CD4-positive, CD25-positive, alpha-beta regulatory T cell (primary cell): ENCODE results near the gene KLK7. TPM values are rescaled to one million over a fixed set of nuclear protein-coding genes. Genes with fewer than 3 reads are reported as not detected.

Source experiments
- ATAC-seq, 2 donors: fragments of 150-1000 bp; cut with Tn5 transposase; one replicate each; pipeline ENCODE4 v1.10.0; 2021; ENCODE audit warnings: low read depth in 2 of 2, moderate number of reproducible peaks in 2 of 2, moderate library complexity in 1 of 2
- DNase-seq, 3 donors: peaks; one replicate each; pipeline versions ENCODE4 v3.0.0 to v3.0.0-alpha.2; 2012 to 2022; ENCODE audit warnings: mixed read lengths in 1 of 3
- H3K27ac ChIP-seq: one replicate; pipeline ENCODE4 v1.7.0; 2013; ENCODE audit warnings: mild to moderate bottlenecking, low read length; ENCODE audit not compliant: insufficient read depth, poor library complexity, severe bottlenecking
- H3K27me3 ChIP-seq: one replicate; pipeline ENCODE4 v1.7.0; 2013; ENCODE audit warnings: low read length; ENCODE audit not compliant: control insufficient read depth, insufficient read depth
- H3K36me3 ChIP-seq: one replicate; pipeline ENCODE4 v1.7.0; 2013; ENCODE audit warnings: mild to moderate bottlenecking, low read length, moderate library complexity; ENCODE audit not compliant: control insufficient read depth, insufficient read depth
- H3K4me1 ChIP-seq: 2 replicates; pipeline ENCODE4 v1.7.0; 2013; ENCODE audit warnings: mild to moderate bottlenecking, low read length; ENCODE audit not compliant: insufficient read depth, control insufficient read depth, poor library complexity, severe bottlenecking
- H3K4me3 ChIP-seq: one replicate; pipeline ENCODE4 v1.7.0; 2013; ENCODE audit warnings: low read depth, mild to moderate bottlenecking, low read length, moderate library complexity
- H3K9me3 ChIP-seq, 2 experiments: 1 replicate in 1 of 2; 2 replicates in 1 of 2; pipeline ENCODE4 v1.7.0; 2013; ENCODE audit warnings: low read length in 2 of 2, mild to moderate bottlenecking in 1 of 2, moderate library complexity in 1 of 2; ENCODE audit not compliant: control insufficient read depth in 2 of 2
- H3K27ac Mint-ChIP-seq, 3 donors: one replicate each; pipeline ENCODE4 v1.8.0; 2020 to 2022; ENCODE audit warnings: mild to moderate bottlenecking in 3 of 3, mixed read lengths in 3 of 3, moderate library complexity in 2 of 3
- H3K27me3 Mint-ChIP-seq: one replicate; pipeline ENCODE4 v1.8.0; 2022; ENCODE audit warnings: mild to moderate bottlenecking, mixed read lengths
- H3K36me3 Mint-ChIP-seq: one replicate; pipeline ENCODE4 v1.8.0; 2020; ENCODE audit warnings: mixed read lengths
- H3K4me1 Mint-ChIP-seq, 4 donors: one replicate each; pipeline ENCODE4 v1.8.0; 2020 to 2022; ENCODE audit warnings: mixed read lengths in 4 of 4, mild to moderate bottlenecking in 1 of 4
- H3K4me3 Mint-ChIP-seq, 4 donors: one replicate each; pipeline ENCODE4 v1.8.0; 2020 to 2022; ENCODE audit warnings: mild to moderate bottlenecking in 4 of 4, mixed read lengths in 4 of 4, moderate library complexity in 3 of 4
- H3K9me3 Mint-ChIP-seq, 7 donors: one replicate each; pipeline ENCODE4 v1.8.0; 2020 to 2022; ENCODE audit warnings: mixed read lengths in 7 of 7, mild to moderate bottlenecking in 3 of 7, moderate library complexity in 2 of 7
- polyA plus RNA-seq, 4 donors: library from polyadenylated mRNA; unstranded; fragments of 300-500 nt; fragmentation: Illumina TruSeq; gene quantifications; one replicate each; pipeline ENCODE4 v1.2.3, GENCODE V29; 2021
- total RNA-seq: library from RNA; stranded (reverse); gene quantifications from one replicate; pipeline ENCODE4 v1.2.3, GENCODE V29; 2022

The KLK7 gene
- total and polyA plus RNA-seq, 5 donors from 2014 or later: not detected

- Mint-ChIP-seq H3K27ac (no peak overlapping the region), H3K4me1 (no peaks in the 10 kb centered on the region), H3K4me3 (no peak overlapping the region), H3K36me3 (peaks cover 3% of the 10 kb centered on the region), H3K27me3 (peaks cover 11% of the 10 kb centered on the region), H3K9me3 (peaks cover 0 to 8% (median 2%) of the 10 kb centered on the region in 7 donors)
- Histone ChIP-seq H3K27me3 (peaks cover 2% of the 10 kb centered on the region), H3K9me3 (peaks cover 2 to 6% of the 10 kb centered on the region in 2 experiments), H3K36me3 (no peaks in the 10 kb centered on the region), H3K4me1 (no peaks in the 10 kb centered on the region), H3K27ac (no peak overlapping the region), H3K4me3 (no peak overlapping the region)
- DNase-seq (no peak), ATAC-seq (no peak)
Measured at GRCh38 chr19:50943074-50943828, 40.5 kb downstream of the KLK7 start.

- Histone ChIP-seq H3K4me3 (no peak overlapping the region), H3K9me3 (peaks cover 2 to 6% of the 10 kb centered on the region in 2 experiments), H3K27me3 (peaks cover 2% of the 10 kb centered on the region), H3K27ac (no peak overlapping the region), H3K36me3 (no peaks in the 10 kb centered on the region), H3K4me1 (no peaks in the 10 kb centered on the region)
- Mint-ChIP-seq H3K4me1 (no peaks in the 10 kb centered on the region), H3K9me3 (peaks cover 0 to 8% (median 2%) of the 10 kb centered on the region in 7 donors), H3K27me3 (peaks cover 13% of the 10 kb centered on the region), H3K4me3 (no peak overlapping the region), H3K36me3 (peaks cover 3% of the 10 kb centered on the region), H3K27ac (no peak overlapping the region)
- ATAC-seq: no peak
- DNase-seq: no peak
Measured at GRCh38 chr19:50939596-50939995, 44.1 kb downstream of the KLK7 start.

GRCh38 chr19:50933640-50934039, 50.1 kb downstream of the KLK7 start:
- H3K27me3 Mint-ChIP-seq: peaks cover 16% of the 10 kb centered on the region

GRCh38 chr19:50932690-50933083, 51.0 kb downstream of the KLK7 start:
- no peaks in the 10 kb centered on the region for H3K4me1 ChIP-seq
- no peak for ATAC-seq
- Mint-ChIP-seq H3K27ac (no peak overlapping the region), H3K27me3 (peaks cover 14% of the 10 kb centered on the region), H3K36me3 (no peaks in the 10 kb centered on the region), H3K9me3 (peaks cover 0 to 2% (median 0%) of the 10 kb centered on the region in 7 donors), H3K4me1 (peaks cover 0 to 3% (median 0%) of the 10 kb centered on the region in 4 donors), H3K4me3 (no peak overlapping the region)
- no peaks in the 10 kb centered on the region for H3K27me3 ChIP-seq
- H3K9me3 ChIP-seq: no peaks in the 10 kb centered on the region
- no peak overlapping the region for H3K4me3 ChIP-seq
- no peak overlapping the region for H3K27ac ChIP-seq
- DNase-seq: no peak
- H3K36me3 ChIP-seq: no peaks in the 10 kb centered on the region

More at GRCh38 chr19:50933640-50934039, 50.1 kb downstream of the KLK7 start:
- H3K36me3 ChIP-seq: no peaks in the 10 kb centered on the region
- H3K27ac ChIP-seq: no peak overlapping the region
- no peaks in the 10 kb centered on the region for H3K27me3 ChIP-seq
- H3K36me3 Mint-ChIP-seq: no peaks in the 10 kb centered on the region
- H3K4me1 Mint-ChIP-seq: peaks cover 0 to 3% (median 0%) of the 10 kb centered on the region in 4 donors
- H3K9me3 Mint-ChIP-seq: peaks cover 0 to 2% (median 0%) of the 10 kb centered on the region in 7 donors
- DNase-seq: no peak
- no peaks in the 10 kb centered on the region for H3K4me1 ChIP-seq
- no peak for ATAC-seq
- H3K9me3 ChIP-seq: no peaks in the 10 kb centered on the region
- H3K4me3 Mint-ChIP-seq: no peak overlapping the region
- no peak overlapping the region for H3K4me3 ChIP-seq
- no peak overlapping the region for H3K27ac Mint-ChIP-seq

GRCh38 chr19:50932018-50932689, 51.6 kb downstream of the KLK7 start:
- peaks cover 18% of the 10 kb centered on the region for H3K27me3 Mint-ChIP-seq

GRCh38 chr19:50931023-50931422, 52.7 kb downstream of the KLK7 start:
- no peaks in the 10 kb centered on the region for H3K36me3 ChIP-seq
- no peaks in the 10 kb centered on the region for H3K9me3 ChIP-seq
- Mint-ChIP-seq H3K27ac (peak overlapping the region in 1 of 3 donors; percentile 58), H3K9me3 (no peaks in the 10 kb centered on the region), H3K4me3 (no peak overlapping the region), H3K27me3 (peaks cover 18% of the 10 kb centered on the region), H3K36me3 (no peaks in the 10 kb centered on the region), H3K4me1 (peaks cover 0 to 3% (median 0%) of the 10 kb centered on the region in 4 donors)
- ATAC-seq: no peak
- no peaks in the 10 kb centered on the region for H3K27me3 ChIP-seq
- no peak overlapping the region for H3K4me3 ChIP-seq
- no peaks in the 10 kb centered on the region for H3K4me1 ChIP-seq
- no peak for DNase-seq
- no peak overlapping the region for H3K27ac ChIP-seq

More at GRCh38 chr19:50932018-50932689, 51.6 kb downstream of the KLK7 start:
- ATAC-seq: no peak
- Mint-ChIP-seq H3K4me1 (peaks cover 0 to 3% (median 0%) of the 10 kb centered on the region in 4 donors), H3K27ac (peak overlapping the region in 1 of 3 donors; percentile 81), H3K36me3 (no peaks in the 10 kb centered on the region), H3K9me3 (peaks cover 0 to 1% (median 0%) of the 10 kb centered on the region in 7 donors), H3K4me3 (no peak overlapping the region)
- no peak for DNase-seq
- H3K36me3 ChIP-seq: no peaks in the 10 kb centered on the region
- no peak overlapping the region for H3K27ac ChIP-seq
- no peaks in the 10 kb centered on the region for H3K27me3 ChIP-seq
- no peaks in the 10 kb centered on the region for H3K4me1 ChIP-seq
- H3K4me3 ChIP-seq: no peak overlapping the region
- H3K9me3 ChIP-seq: no peaks in the 10 kb centered on the region

GRCh38 chr19:50928831-50929230, 54.9 kb downstream of the KLK7 start:
- Mint-ChIP-seq H3K4me3 (no peak overlapping the region), H3K36me3 (no peaks in the 10 kb centered on the region), H3K27me3 (peaks cover 18% of the 10 kb centered on the region), H3K4me1 (peaks cover 0 to 3% (median 0%) of the 10 kb centered on the region in 4 donors), H3K9me3 (peaks cover 0 to 1% (median 0%) of the 10 kb centered on the region in 7 donors), H3K27ac (no peak overlapping the region)
- no peaks in the 10 kb centered on the region for H3K4me1 ChIP-seq
- no peaks in the 10 kb centered on the region for H3K36me3 ChIP-seq
- no peak for ATAC-seq
- H3K4me3 ChIP-seq: no peak overlapping the region
- H3K9me3 ChIP-seq: no peaks in the 10 kb centered on the region
- no peaks in the 10 kb centered on the region for H3K27me3 ChIP-seq
- H3K27ac ChIP-seq: no peak overlapping the region
- no peak for DNase-seq
